Kidney epithelial cell (primary cell): ENCODE measurements around the gene DLGAP4. TPM values are rescaled to one million over a fixed set of nuclear protein-coding genes. Genes with fewer than 3 reads are reported as not detected.

Source experiments
- DNase-seq: peaks from one replicate; pipeline ENCODE4 v3.0.0-alpha.2; 2010; ENCODE audit warnings: low read depth
- H3K27me3 ChIP-seq: 2 replicates; pipeline ENCODE4 v1.6.0; 2011; ENCODE audit warnings: low read length; ENCODE audit not compliant: control insufficient read depth, insufficient read depth
- H3K36me3 ChIP-seq: 2 replicates; pipeline ENCODE4 v1.5.1; 2011; ENCODE audit warnings: low read length; ENCODE audit not compliant: control insufficient read depth, insufficient read depth
- H3K4me3 ChIP-seq: 2 replicates; pipeline ENCODE4 v1.5.1; 2011; ENCODE audit warnings: low read depth, mild to moderate bottlenecking, control low read depth, low read length
- total RNA-seq: library from RNA; depleted of rRNA; stranded (reverse); fragments of >200 nt; gene quantifications from 2 replicates; pipeline ENCODE4 v1.2.3, GENCODE V29; 2015
- TF ChIP-seq, protein P1 (sequence below): IDR thresholded peaks from 2 replicates; pipeline ENCODE4 v1.5.1; 2011; ENCODE audit warnings: mild to moderate bottlenecking, moderate library complexity, low read length, control low read depth, inconsistent platforms; ENCODE audit not compliant: insufficient read depth, poor library complexity, severe bottlenecking

DLGAP4 gene
- total RNA-seq, 1 donor from 2014 or later = 78.4 TPM

DNA sequence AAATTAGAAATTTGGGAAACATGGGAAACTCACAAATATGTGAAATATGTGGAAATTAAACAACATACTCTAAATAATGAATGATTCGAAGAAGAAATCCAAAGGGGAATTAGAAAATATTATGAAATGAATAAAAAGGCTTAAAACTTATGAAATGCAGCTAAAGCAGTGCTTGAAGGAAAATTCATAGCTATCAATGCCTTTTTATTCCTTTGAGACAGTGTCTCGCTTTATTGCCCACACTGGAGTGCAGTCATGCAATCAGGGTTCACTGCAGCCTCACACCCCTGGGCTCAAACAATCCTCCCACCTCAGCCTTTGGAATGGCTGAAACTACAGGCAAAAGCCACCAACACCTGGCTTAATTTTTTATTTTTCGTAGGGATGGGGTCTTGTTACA lies 259.4 kb downstream of the DLGAP4 start:
- Histone ChIP-seq H3K27me3 (no peaks in the 10 kb centered on the region), H3K4me3 (no peak overlapping the region), H3K36me3 (no peaks in the 10 kb centered on the region)
- no peak for DNase-seq
- TF ChIP-seq, protein P1, sequence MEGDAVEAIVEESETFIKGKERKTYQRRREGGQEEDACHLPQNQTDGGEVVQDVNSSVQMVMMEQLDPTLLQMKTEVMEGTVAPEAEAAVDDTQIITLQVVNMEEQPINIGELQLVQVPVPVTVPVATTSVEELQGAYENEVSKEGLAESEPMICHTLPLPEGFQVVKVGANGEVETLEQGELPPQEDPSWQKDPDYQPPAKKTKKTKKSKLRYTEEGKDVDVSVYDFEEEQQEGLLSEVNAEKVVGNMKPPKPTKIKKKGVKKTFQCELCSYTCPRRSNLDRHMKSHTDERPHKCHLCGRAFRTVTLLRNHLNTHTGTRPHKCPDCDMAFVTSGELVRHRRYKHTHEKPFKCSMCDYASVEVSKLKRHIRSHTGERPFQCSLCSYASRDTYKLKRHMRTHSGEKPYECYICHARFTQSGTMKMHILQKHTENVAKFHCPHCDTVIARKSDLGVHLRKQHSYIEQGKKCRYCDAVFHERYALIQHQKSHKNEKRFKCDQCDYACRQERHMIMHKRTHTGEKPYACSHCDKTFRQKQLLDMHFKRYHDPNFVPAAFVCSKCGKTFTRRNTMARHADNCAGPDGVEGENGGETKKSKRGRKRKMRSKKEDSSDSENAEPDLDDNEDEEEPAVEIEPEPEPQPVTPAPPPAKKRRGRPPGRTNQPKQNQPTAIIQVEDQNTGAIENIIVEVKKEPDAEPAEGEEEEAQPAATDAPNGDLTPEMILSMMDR = no peak

DNA sequence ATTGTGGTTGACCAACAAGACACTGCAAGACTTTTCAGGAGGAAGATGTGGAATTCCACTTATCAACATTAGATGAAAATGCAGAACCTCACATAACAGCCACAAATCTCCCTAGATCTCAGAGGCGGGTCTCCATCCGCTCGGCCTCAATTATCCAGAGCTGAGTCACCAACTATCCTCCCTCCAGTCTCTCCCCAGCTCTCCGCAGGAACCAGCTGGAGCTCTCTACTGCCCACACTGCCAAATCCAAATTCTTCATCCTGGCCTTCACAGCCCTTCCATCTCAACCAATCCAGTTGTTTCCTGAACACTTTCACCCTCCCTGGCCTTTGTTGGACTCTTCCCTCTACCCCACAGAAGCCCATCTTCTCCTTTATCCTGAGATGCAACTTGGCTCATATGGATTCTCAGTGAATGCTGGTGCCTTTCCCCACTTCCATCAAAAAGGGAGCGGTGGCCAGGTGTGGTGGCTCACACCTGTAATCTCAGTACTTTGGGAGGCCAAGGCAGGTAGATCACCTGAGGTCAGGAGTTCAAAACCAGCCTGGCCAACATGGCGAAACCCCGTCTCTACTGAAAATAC lies 263.8 kb downstream of the DLGAP4 start:
- Histone ChIP-seq H3K27me3 (no peaks in the 10 kb centered on the region), H3K4me3 (no peak overlapping the region), H3K36me3 (no peaks in the 10 kb centered on the region)
- DNase-seq = no peak
- TF ChIP-seq, protein P1 = no peak

DNA sequence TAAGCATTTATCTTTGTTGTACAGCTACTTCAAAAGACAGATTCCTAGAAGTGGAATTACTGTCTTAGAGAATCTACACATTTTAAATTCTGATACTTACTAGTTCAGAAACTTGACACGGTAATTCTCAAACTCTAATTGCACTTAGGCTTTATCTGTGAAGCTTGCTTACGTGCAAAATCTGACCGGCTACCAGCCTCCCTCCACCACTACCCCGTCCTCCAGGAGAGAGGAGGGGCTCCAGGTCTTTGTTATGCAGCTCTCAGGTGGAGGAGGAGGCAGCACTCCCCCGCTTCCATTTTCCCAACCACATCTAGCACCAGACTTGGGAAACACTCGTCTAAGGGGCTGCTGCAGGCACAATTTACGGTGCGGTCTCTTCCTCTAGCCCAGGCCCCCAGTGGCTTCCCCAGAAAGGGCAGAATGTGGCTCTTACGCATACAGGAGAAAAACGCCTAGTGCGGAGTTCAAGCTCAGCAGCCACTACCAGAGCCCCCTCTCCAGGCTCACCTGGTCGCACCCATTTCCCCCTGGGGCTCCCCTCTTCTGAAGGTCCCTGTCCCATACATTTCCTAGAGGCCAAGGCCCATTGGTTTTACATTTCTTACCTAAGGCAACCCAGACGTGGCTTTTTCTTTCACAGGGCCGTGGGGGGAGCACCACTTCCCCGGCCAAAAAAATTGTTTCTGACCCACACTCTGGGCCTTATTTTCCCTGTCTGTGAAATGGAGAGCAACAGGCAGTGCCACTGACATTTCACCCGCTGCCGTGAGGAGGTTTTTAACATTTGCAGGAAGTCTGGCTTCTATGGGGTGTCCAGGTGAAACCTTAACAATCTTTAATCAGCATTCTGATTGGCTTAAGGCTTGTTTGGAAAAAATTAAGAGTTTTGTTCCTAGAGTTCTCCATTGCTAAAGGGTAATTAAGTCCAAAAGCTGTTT lies 265.7 kb downstream of the DLGAP4 start:
- no peaks in the 10 kb centered on the region for H3K27me3 ChIP-seq
- TF ChIP-seq, protein P1 = no peak
- no peaks in the 10 kb centered on the region for H3K36me3 ChIP-seq
- H3K4me3 ChIP-seq = no peak overlapping the region
- no peak for DNase-seq

DNA sequence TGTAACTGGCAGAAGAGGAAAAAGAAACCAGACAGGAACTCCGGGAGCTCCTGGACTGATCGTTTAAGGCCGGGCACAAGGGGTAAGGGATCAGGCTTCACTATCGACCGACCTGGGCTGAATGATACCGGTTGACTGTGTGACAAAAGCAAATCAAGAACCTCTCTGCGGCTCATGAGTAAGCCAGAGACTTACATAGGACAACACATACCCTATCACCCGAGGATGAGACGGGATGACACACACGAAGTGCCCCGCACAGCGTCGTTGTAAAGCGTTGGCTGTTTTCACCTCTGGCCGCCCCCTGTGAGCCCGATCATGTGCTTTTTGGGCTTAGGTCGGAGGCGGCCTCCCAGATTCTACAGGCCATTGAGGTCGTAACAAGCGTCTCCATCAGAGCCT lies 266.6 kb downstream of the DLGAP4 start:
- no peaks in the 10 kb centered on the region for H3K36me3 ChIP-seq
- TF ChIP-seq, protein P1 = no peak
- no peak for DNase-seq
- H3K4me3 ChIP-seq = peak overlapping the region; percentile 45
- H3K27me3 ChIP-seq = no peaks in the 10 kb centered on the region

DNA sequence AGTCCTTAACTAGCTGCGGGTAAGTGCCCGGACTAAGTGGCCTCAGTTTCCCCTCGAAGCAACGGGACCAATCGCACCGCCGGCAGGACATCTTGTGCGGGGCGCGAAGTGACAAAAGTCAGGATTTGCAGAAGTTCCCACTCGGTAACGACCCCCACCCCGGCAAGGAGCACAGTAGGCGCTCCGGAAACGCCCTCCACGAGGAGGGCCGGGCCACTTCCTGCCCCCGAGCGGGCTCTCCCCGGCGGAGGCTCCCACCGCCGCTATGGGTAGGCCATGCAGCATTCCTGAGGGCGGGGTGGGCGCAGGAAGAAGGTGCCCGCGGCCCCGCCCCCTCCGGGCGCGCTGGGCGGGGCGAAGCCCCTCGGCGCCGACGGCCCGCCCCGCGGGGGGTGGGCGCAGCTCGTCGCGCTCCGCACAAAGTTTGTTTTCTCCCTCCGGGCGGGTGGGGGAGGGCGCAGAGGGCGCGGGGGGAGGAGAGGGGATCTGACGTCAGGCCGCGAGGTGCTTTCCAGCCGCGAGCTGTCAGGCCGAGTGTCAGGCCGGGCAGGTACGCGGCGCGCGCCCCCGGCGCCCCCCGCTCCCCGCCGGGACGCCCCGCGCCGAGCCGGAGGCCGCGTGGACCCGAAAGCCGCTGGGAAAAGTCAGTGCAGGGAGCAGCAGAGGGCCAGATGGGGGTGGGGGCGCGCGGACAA lies 267.1 kb downstream of the DLGAP4 start, which contains the start of gene TGIF2:
TGIF2 (plus strand) TSS at position 495 of the 695 bp plus-strand sequence. CDS start 5,178 bp downstream, outside the sequence.
- TF ChIP-seq, protein P1 = no peak
- no peak for DNase-seq
- no peaks in the 10 kb centered on the region for H3K36me3 ChIP-seq
- peak within 1 kb of the TSS; percentile 81 for H3K4me3 ChIP-seq
- no peaks in the 10 kb centered on the region for H3K27me3 ChIP-seq
